Mesothelial cell of epicardium (in vitro differentiated cells): Measurements from ENCODE around the gene NUPR1. TPM values are rescaled to one million over a fixed set of nuclear protein-coding genes. Genes with fewer than 3 reads are reported as not detected.
"Not testable (repeated sequence)": the region's sequence is repeated elsewhere in the genome, so short reads cannot be mapped to it uniquely, and the experiment has no call there.

Experiments
- DNase-seq, 2 experiments: peaks; one replicate each; pipeline ENCODE4 v3.0.0; 2021; ENCODE audit warnings: low spot score in 2 of 2; ENCODE audit not compliant: unreplicated experiment in 2 of 2
- H3K27ac Mint-ChIP-seq: 2 replicates; pipeline ENCODE4 v1.8.0; 2021; ENCODE audit warnings: mixed read lengths
- H3K27me3 Mint-ChIP-seq: 2 replicates; pipeline ENCODE4 v1.8.0; 2021; ENCODE audit warnings: low read depth, mixed read lengths
- H3K36me3 Mint-ChIP-seq: 2 replicates; pipeline ENCODE4 v1.8.0; 2021; ENCODE audit warnings: mixed read lengths
- H3K4me1 Mint-ChIP-seq: 2 replicates; pipeline ENCODE4 v1.8.0; 2021; ENCODE audit warnings: mixed read lengths
- H3K4me3 Mint-ChIP-seq: 2 replicates; pipeline ENCODE4 v1.8.0; 2021; ENCODE audit warnings: mild to moderate bottlenecking, moderate library complexity, mixed read lengths
- H3K9me3 Mint-ChIP-seq: 2 replicates; pipeline ENCODE4 v1.8.0; 2021; ENCODE audit warnings: mixed read lengths
- total RNA-seq: library from RNA; stranded (reverse); gene quantifications from 3 replicates; pipeline ENCODE4 v1.2.1, GENCODE V29; 2021
- TF ChIP-seq, protein P1 (sequence below): fragments of 200-600 bp; sonication (generic); IDR thresholded peaks from one replicate; pipeline ENCODE4 v1.5.0; 2021; ENCODE audit warnings: antibody characterized with exemption; ENCODE audit not compliant: unreplicated experiment

The NUPR1 gene
- total RNA-seq, 1 donor from 2014 or later = 12.3 TPM

DNA sequence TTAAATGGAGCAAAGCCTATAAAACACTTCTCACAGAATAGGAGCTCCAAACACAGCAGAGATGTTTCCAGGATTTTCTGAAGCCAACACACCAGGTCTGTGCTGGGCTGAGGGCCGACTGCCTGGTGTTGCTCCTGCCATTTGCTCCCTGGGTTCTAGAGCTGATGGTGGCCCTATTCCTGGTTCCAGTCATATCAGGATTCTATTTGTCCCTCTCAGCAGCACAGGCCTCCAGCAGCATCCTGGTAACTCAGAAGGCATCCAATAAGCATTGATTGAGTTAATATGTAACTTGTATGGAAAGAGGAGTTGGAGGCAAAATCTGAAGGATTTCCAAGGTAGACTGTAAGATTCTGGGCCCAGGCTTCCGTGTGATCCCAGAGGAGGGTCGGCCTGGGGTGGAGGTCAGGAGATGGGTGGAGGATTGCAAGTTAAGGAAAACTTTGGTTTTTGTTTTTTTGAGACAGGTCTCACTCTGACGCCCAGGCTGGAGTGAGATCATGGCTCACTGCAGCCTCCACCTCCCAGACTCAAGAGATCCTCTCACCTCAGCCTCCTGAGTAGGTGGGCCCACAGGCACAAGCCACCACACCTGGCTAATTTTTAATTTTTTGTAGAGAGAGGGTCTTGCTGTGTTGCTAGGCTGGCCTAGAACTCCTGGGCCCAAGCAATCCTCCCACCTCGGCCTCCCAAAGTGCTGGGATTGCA is 5.7 kb downstream of the NUPR1 start:
- DNase-seq = no peak
- TF ChIP-seq, protein P1, sequence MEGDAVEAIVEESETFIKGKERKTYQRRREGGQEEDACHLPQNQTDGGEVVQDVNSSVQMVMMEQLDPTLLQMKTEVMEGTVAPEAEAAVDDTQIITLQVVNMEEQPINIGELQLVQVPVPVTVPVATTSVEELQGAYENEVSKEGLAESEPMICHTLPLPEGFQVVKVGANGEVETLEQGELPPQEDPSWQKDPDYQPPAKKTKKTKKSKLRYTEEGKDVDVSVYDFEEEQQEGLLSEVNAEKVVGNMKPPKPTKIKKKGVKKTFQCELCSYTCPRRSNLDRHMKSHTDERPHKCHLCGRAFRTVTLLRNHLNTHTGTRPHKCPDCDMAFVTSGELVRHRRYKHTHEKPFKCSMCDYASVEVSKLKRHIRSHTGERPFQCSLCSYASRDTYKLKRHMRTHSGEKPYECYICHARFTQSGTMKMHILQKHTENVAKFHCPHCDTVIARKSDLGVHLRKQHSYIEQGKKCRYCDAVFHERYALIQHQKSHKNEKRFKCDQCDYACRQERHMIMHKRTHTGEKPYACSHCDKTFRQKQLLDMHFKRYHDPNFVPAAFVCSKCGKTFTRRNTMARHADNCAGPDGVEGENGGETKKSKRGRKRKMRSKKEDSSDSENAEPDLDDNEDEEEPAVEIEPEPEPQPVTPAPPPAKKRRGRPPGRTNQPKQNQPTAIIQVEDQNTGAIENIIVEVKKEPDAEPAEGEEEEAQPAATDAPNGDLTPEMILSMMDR = no peak
- no peak overlapping the region for H3K4me3 Mint-ChIP-seq
- H3K36me3 Mint-ChIP-seq = no peaks in the 10 kb centered on the region
- no peak overlapping the region for H3K27ac Mint-ChIP-seq
- no peaks in the 10 kb centered on the region for H3K27me3 Mint-ChIP-seq
- no peaks in the 10 kb centered on the region for H3K9me3 Mint-ChIP-seq
- peaks cover 8% of the 10 kb centered on the region for H3K4me1 Mint-ChIP-seq

DNA sequence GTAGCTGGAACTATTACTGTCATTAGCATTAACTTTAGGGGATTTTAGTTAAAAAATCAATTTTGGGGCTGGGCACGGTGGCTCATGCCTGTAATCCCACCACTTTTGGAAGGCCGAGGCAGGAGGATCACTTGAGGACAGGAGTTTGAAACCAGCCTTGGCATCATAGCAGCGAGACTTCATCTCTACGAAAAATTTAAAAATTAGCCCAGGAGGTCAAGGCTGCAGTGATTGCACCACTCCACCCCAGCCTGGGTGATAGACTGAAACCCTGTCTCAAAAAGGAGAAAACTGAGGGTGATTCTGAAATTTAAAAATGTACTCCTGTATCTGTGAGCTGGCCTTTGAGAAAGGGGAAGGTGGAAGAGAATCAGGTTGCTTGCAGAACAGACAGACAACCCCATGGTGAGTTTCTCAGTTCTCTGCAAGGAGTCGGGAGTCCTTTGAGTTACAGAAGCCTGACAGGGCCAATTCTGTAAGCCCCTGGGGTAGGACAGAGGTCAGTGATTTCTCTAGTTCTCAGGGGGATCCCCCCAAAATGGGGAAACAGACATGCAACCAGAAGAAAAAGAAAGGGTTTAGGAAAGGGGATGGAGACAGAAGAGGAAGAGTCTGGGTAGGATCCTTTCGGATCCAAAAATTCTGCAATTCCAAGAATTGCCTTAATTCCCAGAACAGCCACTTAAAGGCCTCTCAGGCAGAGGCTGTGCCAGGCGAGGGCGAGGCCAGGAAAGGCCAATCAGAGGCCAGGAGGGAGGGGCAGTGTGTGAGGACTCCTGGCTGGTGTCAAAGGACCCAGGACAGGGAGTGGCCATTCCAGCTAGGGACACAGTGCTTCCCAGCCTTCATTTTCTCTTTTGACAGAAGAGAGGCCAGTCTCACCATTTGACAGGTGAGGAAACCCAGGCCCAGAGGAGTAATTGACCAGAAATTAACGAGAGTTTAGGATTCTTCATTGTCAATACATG is 6.7 kb downstream of the NUPR1 start:
- TF ChIP-seq, protein P1 = no peak
- H3K27me3 Mint-ChIP-seq = no peaks in the 10 kb centered on the region
- H3K36me3 Mint-ChIP-seq = no peaks in the 10 kb centered on the region
- no peak for DNase-seq
- H3K9me3 Mint-ChIP-seq = no peaks in the 10 kb centered on the region
- no peak overlapping the region for H3K27ac Mint-ChIP-seq
- H3K4me3 Mint-ChIP-seq = no peak overlapping the region
- H3K4me1 Mint-ChIP-seq = peaks cover 2% of the 10 kb centered on the region

DNA sequence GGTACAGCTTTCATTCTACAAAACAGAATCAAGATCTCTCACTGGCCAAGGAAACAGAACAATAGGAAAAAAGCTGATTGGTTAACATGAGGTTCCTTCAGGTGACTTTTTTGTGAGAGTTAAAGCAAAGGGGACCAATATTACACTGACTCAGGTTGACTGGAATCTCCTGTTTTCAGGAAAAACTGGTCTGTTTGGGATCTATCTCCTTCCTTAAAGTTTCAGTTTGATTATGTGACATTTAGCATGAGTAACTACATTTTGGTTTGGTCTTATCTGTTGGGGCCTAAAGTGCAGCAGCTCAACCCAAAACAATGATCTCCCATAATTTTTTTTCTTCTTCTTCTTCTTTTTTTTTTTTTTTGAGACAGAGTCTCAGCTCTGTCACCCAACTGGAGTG is 9.7 kb downstream of the NUPR1 start:
- Mint-ChIP-seq H3K4me1 (no peaks in the 10 kb centered on the region), H3K27me3 (no peaks in the 10 kb centered on the region), H3K36me3 (no peaks in the 10 kb centered on the region), H3K27ac (no peak overlapping the region), H3K9me3 (no peaks in the 10 kb centered on the region), H3K4me3 (no peak overlapping the region)
- DNase-seq = no peak
- TF ChIP-seq, protein P1 = no peak

DNA sequence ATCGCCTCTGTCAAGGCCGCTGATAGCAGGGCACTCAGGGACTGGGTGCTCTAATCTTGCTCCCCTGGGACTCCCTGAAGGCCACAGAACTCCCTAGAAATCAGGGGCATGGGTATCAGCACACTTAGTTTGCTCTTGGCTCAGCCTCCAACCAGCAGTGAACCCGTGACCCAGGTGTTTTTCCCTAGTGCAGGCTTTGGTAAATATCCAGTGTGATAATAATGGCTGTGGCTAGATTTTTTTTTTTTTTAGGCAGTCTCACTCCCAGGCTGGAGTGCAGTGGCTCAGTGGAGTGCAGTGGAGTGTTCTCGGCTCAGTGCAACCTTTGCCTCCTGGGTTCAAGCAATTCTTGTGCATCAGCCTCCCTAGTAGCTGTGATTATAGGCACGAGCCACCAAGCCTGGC is 10.3 kb downstream of the NUPR1 start:
- Mint-ChIP-seq H3K4me3 (no peak overlapping the region), H3K27ac (no peak overlapping the region), H3K36me3 (no peaks in the 10 kb centered on the region), H3K4me1 (no peaks in the 10 kb centered on the region), H3K27me3 (no peaks in the 10 kb centered on the region), H3K9me3 (no peaks in the 10 kb centered on the region)
- TF ChIP-seq, protein P1 = no peak
- DNase-seq = no peak

DNA sequence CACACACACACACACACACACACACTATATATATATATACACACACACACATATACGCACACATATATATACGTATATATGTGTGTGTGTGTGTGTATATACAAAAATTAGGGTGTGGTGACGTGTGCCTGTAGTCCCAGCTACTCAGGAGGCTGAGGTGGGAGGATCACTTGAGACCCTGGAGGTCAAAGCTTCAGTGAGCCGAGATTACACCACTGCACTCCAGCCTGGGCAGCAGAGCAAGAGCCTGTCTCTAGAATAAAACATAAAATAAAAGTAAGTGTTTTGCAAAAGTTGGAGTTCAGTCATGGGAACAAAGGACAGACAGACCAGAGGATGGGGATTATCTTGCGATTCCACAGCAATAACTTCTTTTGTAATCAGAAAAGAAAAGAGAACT is 10.8 kb downstream of the NUPR1 start:
- Mint-ChIP-seq H3K4me3 (no peak overlapping the region), H3K9me3 (no peaks in the 10 kb centered on the region), H3K4me1 (no peaks in the 10 kb centered on the region), H3K36me3 (no peaks in the 10 kb centered on the region), H3K27me3 (no peaks in the 10 kb centered on the region), H3K27ac (no peak overlapping the region)
- TF ChIP-seq, protein P1 = no peak
- no peak for DNase-seq

DNA sequence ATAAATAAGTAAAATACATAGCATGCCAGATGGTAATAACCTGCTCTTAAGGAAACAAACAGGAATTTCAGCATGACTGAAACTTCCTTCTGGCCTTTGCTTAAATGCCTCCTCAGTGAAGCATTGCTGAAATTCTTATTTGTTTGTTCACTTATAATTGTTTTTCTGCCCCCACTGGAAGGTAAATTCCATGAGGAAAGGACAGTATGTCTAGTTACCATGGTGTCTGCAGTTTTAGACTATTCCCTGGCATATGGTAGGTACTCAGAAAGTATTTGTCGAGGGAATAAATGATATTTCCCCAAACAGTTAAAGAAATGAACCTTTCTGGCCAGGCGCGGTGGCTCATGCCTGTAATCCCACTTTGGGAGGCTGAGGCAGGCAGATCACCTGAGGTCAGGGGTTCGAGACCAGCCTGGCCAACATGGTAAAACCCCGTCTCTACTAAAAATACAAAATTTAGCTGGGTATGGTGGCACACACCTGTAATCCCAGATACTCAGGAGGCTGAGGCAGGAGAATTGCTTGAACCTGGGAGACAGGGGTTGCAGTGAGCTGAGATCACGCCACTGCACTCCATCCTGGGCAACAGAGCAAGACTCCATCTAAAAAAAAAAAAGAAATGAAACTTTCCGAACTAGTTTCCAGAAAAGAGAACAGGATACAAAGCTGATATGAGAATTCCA is 11.5 kb downstream of the NUPR1 start:
- H3K36me3 Mint-ChIP-seq, H3K4me3 Mint-ChIP-seq, H3K9me3 Mint-ChIP-seq, DNase-seq, H3K27ac Mint-ChIP-seq, H3K4me1 Mint-ChIP-seq, H3K27me3 Mint-ChIP-seq: not testable (repeated sequence)
